Activated T-cell treated with anti-CD3 and anti-CD28 coated beads, Interleukin-2, amount 50 U/mL, for 72 hours (primary cell): ENCODE data around the gene DOCK1. TPM values are rescaled to one million over a fixed set of nuclear protein-coding genes. Genes with fewer than 3 reads are reported as not detected.
"Not testable (repeated sequence)": the region's sequence is repeated elsewhere in the genome, so short reads cannot be mapped to it uniquely, and the experiment has no call there.

ENCODE experiments used
- ATAC-seq, 2 donors: fragments of 150-1000 bp; cut with Tn5 transposase; replicated peaks in 1 of 2; 2 replicates each; pipeline ENCODE4 v1.10.0; 2021; ENCODE audit warnings: moderate library complexity in 2 of 2, mild to moderate bottlenecking in 1 of 2
- DNase-seq, 2 donors: peaks; one replicate each; pipeline ENCODE4 v3.0.0; 2021 to 2022; ENCODE audit warnings: mixed read lengths in 1 of 2
- H3K27ac Mint-ChIP-seq: one replicate; pipeline ENCODE4 v1.8.0; 2022; ENCODE audit warnings: mild to moderate bottlenecking, moderate library complexity, mixed read lengths
- H3K27me3 Mint-ChIP-seq: one replicate; pipeline ENCODE4 v1.8.0; 2022; ENCODE audit warnings: low read depth, mixed read lengths
- H3K36me3 Mint-ChIP-seq, 2 donors: one replicate each; pipeline ENCODE4 v1.8.0; 2022; ENCODE audit warnings: mixed read lengths in 2 of 2, mild to moderate bottlenecking in 1 of 2; ENCODE audit not compliant: insufficient read depth in 2 of 2
- H3K4me1 Mint-ChIP-seq: one replicate; pipeline ENCODE4 v1.8.0; 2022; ENCODE audit warnings: low read depth, mixed read lengths
- H3K4me3 Mint-ChIP-seq, 2 donors: one replicate each; pipeline ENCODE4 v1.8.0; 2022; ENCODE audit warnings: mild to moderate bottlenecking in 2 of 2, mixed read lengths in 2 of 2, moderate library complexity in 2 of 2
- H3K9me3 Mint-ChIP-seq, 2 donors: one replicate each; pipeline ENCODE4 v1.8.0; 2022; ENCODE audit warnings: mixed read lengths in 2 of 2
- total RNA-seq, 2 donors: library from RNA; stranded (reverse); gene quantifications; one replicate each; pipeline ENCODE4 v1.2.3, GENCODE V29; 2022

The DOCK1 gene
- total RNA-seq, 2 donors from 2014 or later = 0.35 to 0.53 TPM

DNA sequence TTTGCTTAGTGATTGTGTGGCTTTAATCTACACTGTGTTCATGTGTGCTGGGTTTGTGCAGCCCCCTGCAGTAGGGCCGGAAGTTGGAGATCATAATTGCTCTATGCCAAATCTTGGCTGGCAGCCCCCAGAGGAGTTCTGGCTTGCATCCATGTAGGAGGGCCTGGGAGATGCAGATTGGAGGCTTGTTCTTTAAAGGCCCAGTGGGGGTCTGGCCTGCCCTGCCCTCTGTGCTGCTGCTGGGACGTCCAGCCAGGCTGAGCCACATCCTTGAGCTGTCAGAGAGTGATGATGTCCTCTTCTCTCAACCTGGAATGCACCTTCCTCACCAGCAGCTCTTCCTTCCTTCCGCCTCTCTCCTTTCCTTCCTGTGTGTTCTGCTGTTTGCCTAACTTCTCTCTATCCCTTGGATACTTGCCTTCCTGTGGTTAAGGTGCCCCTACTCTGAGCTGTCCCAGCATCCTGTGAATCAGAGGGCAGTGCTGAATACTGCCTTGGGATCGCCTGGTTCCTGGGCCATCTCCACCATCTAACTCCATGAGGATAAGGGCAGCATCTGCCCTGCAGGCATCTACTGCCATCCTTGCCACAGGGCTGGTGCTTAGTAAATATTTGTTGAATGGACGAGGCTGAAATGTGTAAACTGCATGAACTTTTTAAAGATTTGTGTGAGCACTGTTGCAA, 30.2 kb downstream of the DOCK1 start:
- Mint-ChIP-seq H3K9me3 (peaks cover 0 to 4% of the 10 kb centered on the region in 2 donors), H3K27ac (no peak overlapping the region), H3K4me1 (no peaks in the 10 kb centered on the region), H3K4me3 (no peak overlapping the region), H3K27me3 (no peaks in the 10 kb centered on the region), H3K36me3 (no peaks in the 10 kb centered on the region)
- DNase-seq (no peak), ATAC-seq (no peak)

GRCh38 chr10:126937026-126937425, 31.8 kb downstream of the DOCK1 start:
- Mint-ChIP-seq H3K27me3 (no peaks in the 10 kb centered on the region), H3K9me3 (peaks cover 0 to 4% of the 10 kb centered on the region in 2 donors), H3K4me3 (no peak overlapping the region), H3K4me1 (no peaks in the 10 kb centered on the region), H3K36me3 (no peaks in the 10 kb centered on the region), H3K27ac (no peak overlapping the region)
- no peak for DNase-seq
- no peak for ATAC-seq

GRCh38 chr10:126938121-126938520, 32.9 kb downstream of the DOCK1 start:
- not testable (repeated sequence) for H3K27me3 Mint-ChIP-seq, DNase-seq, H3K4me3 Mint-ChIP-seq, H3K9me3 Mint-ChIP-seq, ATAC-seq, H3K27ac Mint-ChIP-seq, H3K36me3 Mint-ChIP-seq, H3K4me1 Mint-ChIP-seq

GRCh38 chr10:126939706-126940105, 34.5 kb downstream of the DOCK1 start:
- peaks cover 1 to 4% of the 10 kb centered on the region in 2 donors for H3K9me3 Mint-ChIP-seq
- DNase-seq = no peak
- ATAC-seq = no peak
- H3K4me1 Mint-ChIP-seq = no peaks in the 10 kb centered on the region
- H3K27me3 Mint-ChIP-seq = no peaks in the 10 kb centered on the region
- H3K4me3 Mint-ChIP-seq = no peak overlapping the region
- H3K36me3 Mint-ChIP-seq = no peaks in the 10 kb centered on the region
- H3K27ac Mint-ChIP-seq = no peak overlapping the region

DNA sequence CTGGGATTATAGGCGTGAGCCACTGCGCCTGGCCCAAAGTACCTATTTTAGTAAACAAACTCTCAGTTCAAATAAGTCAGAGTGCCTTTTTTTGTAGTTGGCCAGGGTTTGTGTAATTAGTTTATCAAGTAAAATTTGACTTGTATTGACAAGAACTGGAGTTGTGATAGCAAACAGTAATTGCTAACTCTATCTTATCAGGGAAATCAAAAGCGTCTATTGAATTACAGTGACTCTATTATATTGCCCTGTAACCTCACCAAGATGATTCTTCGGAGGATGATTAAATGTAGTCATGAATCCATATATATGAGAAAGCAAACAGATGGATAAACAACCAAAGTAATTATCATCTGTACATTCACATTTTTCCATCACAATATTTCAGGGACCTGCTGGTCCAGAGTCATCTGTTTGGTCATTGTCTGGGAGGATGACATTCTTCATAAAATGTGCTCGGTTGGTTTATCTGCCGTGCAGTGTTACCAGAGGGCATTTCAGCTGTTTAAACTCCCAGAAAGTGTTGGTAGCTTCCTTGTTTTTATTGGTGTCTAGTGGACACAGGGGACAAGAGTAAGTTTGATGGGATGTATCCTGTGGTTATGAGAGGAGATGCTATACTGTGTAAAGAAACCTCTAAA, 35.6 kb downstream of the DOCK1 start:
- H3K27ac Mint-ChIP-seq = no peak overlapping the region
- H3K27me3 Mint-ChIP-seq = no peaks in the 10 kb centered on the region
- H3K36me3 Mint-ChIP-seq = no peaks in the 10 kb centered on the region
- DNase-seq = no peak
- no peak overlapping the region for H3K4me3 Mint-ChIP-seq
- peaks cover 1 to 4% of the 10 kb centered on the region in 2 donors for H3K9me3 Mint-ChIP-seq
- no peak for ATAC-seq
- H3K4me1 Mint-ChIP-seq = no peaks in the 10 kb centered on the region

DNA sequence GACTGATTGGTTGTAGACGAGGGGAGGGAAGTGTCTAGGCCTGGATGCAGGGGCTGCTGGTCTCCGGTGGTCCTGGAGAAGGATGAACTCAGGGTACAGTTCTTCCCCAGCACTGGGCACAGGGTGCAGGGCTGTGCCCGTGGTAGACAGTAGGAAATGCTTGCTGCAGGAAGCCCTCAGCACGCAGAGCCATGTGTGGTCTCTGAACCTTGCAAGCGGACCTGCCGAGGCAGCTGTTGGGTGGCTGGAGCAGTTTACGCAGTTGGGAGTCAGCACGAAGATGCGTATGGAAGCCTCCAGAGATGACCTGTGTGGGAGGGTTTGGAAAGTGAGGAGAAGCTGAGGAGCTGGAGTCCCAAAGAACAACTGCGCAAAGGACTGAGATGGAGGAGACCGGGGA, 39.0 kb downstream of the DOCK1 start:
- Mint-ChIP-seq H3K36me3 (no peaks in the 10 kb centered on the region), H3K27me3 (no peaks in the 10 kb centered on the region), H3K4me1 (no peaks in the 10 kb centered on the region), H3K27ac (no peak overlapping the region), H3K4me3 (no peak overlapping the region), H3K9me3 (peaks cover 0 to 5% of the 10 kb centered on the region in 2 donors)
- no peak for DNase-seq
- ATAC-seq = no peak

DNA sequence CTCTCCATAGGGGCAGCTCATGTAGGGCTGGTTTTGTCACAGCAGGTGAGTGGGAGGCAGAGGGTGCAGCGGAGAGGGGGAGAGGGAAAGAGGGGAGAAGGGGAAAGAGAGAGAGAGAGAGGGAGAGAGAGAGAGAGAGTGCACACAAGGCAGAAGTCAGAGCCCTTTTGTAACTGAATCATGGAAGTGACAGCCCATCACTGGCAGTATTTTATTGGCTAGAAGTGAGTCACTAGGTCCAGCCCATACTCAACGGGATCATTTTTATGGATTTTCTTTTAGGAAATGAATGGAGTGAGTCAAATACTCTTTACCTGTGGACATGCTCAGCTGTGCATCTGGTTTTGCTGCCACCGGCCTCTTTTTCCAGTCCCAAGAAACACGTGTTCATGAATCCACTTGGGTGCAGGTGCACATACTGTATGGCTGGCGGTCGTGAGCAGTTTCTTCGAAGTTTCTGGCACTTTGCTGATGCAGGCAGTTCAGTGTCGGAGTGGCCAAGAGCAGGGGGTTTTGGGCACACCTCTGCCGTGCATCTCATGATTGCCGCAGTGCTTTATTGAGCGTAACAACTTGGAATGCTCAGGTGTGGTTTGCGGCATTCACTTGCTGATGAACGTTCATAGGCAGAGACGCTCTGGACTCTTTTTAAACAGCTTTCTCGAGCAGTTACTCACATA, 40.3 kb downstream of the DOCK1 start:
- H3K27me3 Mint-ChIP-seq = no peaks in the 10 kb centered on the region
- no peak for ATAC-seq
- no peak for DNase-seq
- H3K36me3 Mint-ChIP-seq = no peaks in the 10 kb centered on the region
- H3K9me3 Mint-ChIP-seq = peaks cover 0 to 5% of the 10 kb centered on the region in 2 donors
- no peak overlapping the region for H3K27ac Mint-ChIP-seq
- H3K4me1 Mint-ChIP-seq = no peaks in the 10 kb centered on the region
- no peak overlapping the region for H3K4me3 Mint-ChIP-seq

- H3K4me1 Mint-ChIP-seq = no peaks in the 10 kb centered on the region
- ATAC-seq = no peak
- no peaks in the 10 kb centered on the region for H3K27me3 Mint-ChIP-seq
- no peak overlapping the region for H3K4me3 Mint-ChIP-seq
- no peak for DNase-seq
- no peak overlapping the region for H3K27ac Mint-ChIP-seq
- no peaks in the 10 kb centered on the region for H3K36me3 Mint-ChIP-seq
- H3K9me3 Mint-ChIP-seq = peaks cover 0 to 5% of the 10 kb centered on the region in 2 donors
Measured at GRCh38 chr10:126946746-126947145, 41.5 kb downstream of the DOCK1 start.

GRCh38 chr10:126948355-126949160, 43.3 kb downstream of the DOCK1 start:
- Mint-ChIP-seq H3K27ac (no peak overlapping the region), H3K27me3 (no peaks in the 10 kb centered on the region)

DNA sequence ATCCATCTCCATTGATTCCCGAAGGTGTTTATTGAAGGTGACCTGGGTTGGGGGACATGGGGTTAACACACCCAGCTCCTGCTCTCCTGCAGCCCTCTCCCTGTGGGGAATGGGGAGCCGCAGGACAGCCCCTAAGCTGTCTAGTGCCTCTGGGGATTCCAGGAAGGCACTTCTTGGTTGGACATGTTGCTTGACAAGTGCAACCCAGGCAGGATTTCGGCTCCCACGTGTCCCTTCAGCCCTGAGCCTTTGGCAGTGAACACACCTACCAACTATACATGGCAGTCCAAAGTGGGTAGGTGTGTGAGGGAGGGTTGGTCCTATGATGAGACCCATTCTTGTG, 43.9 kb downstream of the DOCK1 start:
- no peak for ATAC-seq
- no peaks in the 10 kb centered on the region for H3K4me1 Mint-ChIP-seq
- H3K27me3 Mint-ChIP-seq = no peaks in the 10 kb centered on the region
- no peak overlapping the region for H3K4me3 Mint-ChIP-seq
- H3K27ac Mint-ChIP-seq = no peak overlapping the region
- DNase-seq = no peak
- peaks cover 0 to 3% of the 10 kb centered on the region in 2 donors for H3K9me3 Mint-ChIP-seq
- H3K36me3 Mint-ChIP-seq = no peaks in the 10 kb centered on the region

More at GRCh38 chr10:126948355-126949160, 43.3 kb downstream of the DOCK1 start:
- Mint-ChIP-seq H3K4me1 (no peaks in the 10 kb centered on the region), H3K36me3 (no peaks in the 10 kb centered on the region), H3K9me3 (peaks cover 0 to 3% of the 10 kb centered on the region in 2 donors), H3K4me3 (no peak overlapping the region)
- no peak for ATAC-seq
- DNase-seq = no peak

DNA sequence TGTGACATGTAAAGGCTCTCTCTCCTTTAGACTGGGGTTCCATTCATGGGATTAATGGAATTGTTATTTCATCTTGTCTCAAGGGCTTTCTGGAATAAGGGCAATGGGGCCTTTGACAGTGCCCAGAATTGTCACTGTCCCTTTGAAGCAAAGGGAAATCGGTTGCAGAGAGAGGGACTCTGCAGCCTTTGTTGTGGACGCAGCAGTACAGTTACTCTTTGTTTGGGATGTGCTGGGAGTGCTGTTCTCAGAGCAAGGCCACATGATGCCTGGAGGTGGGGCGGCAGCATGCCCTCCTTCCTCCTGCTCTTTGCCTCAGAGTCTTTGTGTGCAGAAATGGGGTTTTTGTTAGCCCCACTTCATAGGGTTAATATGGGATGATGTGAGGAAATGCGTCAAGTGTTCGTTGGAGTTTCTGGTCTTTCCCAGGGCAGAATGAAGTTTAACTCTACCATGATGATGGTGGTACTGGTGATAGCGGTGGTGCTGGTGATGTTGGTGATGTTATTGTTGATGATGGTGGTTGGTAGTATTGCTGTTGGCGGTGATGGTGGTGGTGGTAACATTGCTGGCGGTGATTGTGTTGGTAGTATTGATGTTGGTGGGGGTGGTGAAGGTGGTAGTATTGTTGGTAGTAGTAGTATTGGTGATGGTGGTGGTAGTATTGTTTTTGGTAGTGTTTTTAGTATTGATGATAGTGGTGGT, 45.3 kb downstream of the DOCK1 start:
- no peaks in the 10 kb centered on the region for H3K36me3 Mint-ChIP-seq
- H3K4me3 Mint-ChIP-seq = no peak overlapping the region
- DNase-seq (no peak), ATAC-seq (no peak)
- no peak overlapping the region for H3K27ac Mint-ChIP-seq
- no peaks in the 10 kb centered on the region for H3K27me3 Mint-ChIP-seq
- H3K9me3 Mint-ChIP-seq = peaks cover 0 to 3% of the 10 kb centered on the region in 2 donors
- H3K4me1 Mint-ChIP-seq = no peaks in the 10 kb centered on the region

DNA sequence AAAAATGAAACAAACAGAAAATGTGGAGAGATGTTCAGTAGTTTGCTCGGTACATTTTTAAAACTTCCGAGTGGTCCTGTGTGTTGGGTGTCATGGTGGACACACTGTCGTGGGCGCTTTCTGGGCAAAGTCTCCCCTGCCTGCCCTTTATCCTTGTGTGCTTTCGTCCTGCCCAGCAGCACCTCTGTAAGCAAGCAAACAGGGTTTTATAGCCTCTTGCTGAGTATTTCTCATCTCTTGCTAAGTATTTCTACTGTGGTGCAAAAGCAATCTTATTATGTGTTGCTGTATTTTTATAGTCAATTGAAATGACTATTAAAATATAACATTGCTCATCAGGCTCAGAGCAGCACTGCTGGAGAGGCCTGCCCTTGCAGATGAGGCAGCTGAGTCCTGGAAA, 48.7 kb downstream of the DOCK1 start:
- Mint-ChIP-seq H3K27ac (no peak overlapping the region), H3K4me1 (no peaks in the 10 kb centered on the region), H3K4me3 (no peak overlapping the region), H3K36me3 (no peaks in the 10 kb centered on the region), H3K9me3 (no peaks in the 10 kb centered on the region), H3K27me3 (no peaks in the 10 kb centered on the region)
- ATAC-seq (no peak), DNase-seq (no peak)
